SK-N-SH (cell line): ENCODE results near the gene SASH1. TPM values are rescaled to one million over a fixed set of nuclear protein-coding genes. Genes with fewer than 3 reads are reported as not detected.

Source experiments
- CTCF ChIA-PET: fragments of 300-600, 350-600 bp; formaldehyde crosslinking; extraction: SDS; loops from one replicate; lab custom pipeline; 2021; lab: Yijun Ruan, JAX
- POLR2A ChIA-PET: fragments of 350-600 bp; sonication (Branson Sonifier 250); formaldehyde crosslinking; extraction: SDS; loops from one replicate; lab custom pipeline; 2020; ENCODE audit warnings: antibody characterized with exemption, inconsistent platforms; lab: Yijun Ruan, JAX
- DNase-seq: peaks from one replicate; pipeline ENCODE4 v3.0.0; 2012
- H2AFZ ChIP-seq: fragments of 200-600 bp; sonication (generic); 2 replicates; pipeline ENCODE4 v1.8.1; 2016; ENCODE audit warnings: antibody characterized with exemption, mild to moderate bottlenecking, low read depth
- H3F3A ChIP-seq: fragments of 200-600 bp; sonication (generic); replicated peaks from 2 replicates; pipeline ENCODE3; 2016; ENCODE audit warnings: antibody characterized with exemption, mild to moderate bottlenecking; ENCODE audit not compliant: insufficient read depth
- H3K27ac ChIP-seq, 2 experiments: fragments of 200-500 bp in 1 of 2; fragments of 200-600 bp in 1 of 2; sonication (Bioruptor generic) in 1 of 2; sonication (generic), shearing (Covaris generic) in 1 of 2; 2 replicates each; pipeline versions ENCODE4 v1.5.1 to v1.6.1; 2014 to 2016; ENCODE audit warnings: low read depth in 2 of 2, inconsistent platforms in 1 of 2, low read length in 1 of 2, mild to moderate bottlenecking in 1 of 2, mixed read lengths in 1 of 2
- H3K27me3 ChIP-seq: fragments of 200-600 bp; sonication (generic), shearing (Covaris generic); 2 replicates; pipeline ENCODE4 v1.6.1; 2016; ENCODE audit warnings: mixed run types; ENCODE audit not compliant: insufficient read depth
- H3K36me3 ChIP-seq, 2 experiments: fragments of 200-500 bp in 1 of 2; fragments of 200-600 bp in 1 of 2; sonication (Bioruptor generic) in 1 of 2; sonication (generic) in 1 of 2; replicated peaks in 1 of 2; 2 replicates each; pipeline versions ENCODE3 to v1.5.1; 2014 to 2016; ENCODE audit warnings: low read length in 1 of 2, mild to moderate bottlenecking in 1 of 2; ENCODE audit not compliant: insufficient read depth in 2 of 2, control insufficient read depth in 1 of 2
- H3K4me1 ChIP-seq, 2 experiments: fragments of 200-500 bp in 1 of 2; fragments of 200-600 bp in 1 of 2; sonication (Bioruptor generic) in 1 of 2; sonication (generic), shearing (Covaris generic) in 1 of 2; 2 replicates each; pipeline versions ENCODE4 v1.5.1 to v1.6.1; 2014 to 2016; ENCODE audit warnings: low read depth in 1 of 2, low read length in 1 of 2, mixed run types in 1 of 2; ENCODE audit not compliant: insufficient read depth in 2 of 2, control insufficient read depth in 1 of 2
- H3K4me2 ChIP-seq: fragments of 200-600 bp; sonication (generic), shearing (Covaris generic); 2 replicates; pipeline ENCODE4 v1.6.1; 2017; ENCODE audit warnings: mixed run types
- H3K4me3 ChIP-seq, 2 experiments: fragments of 200-500 bp in 1 of 2; fragments of 200-600 bp in 1 of 2; sonication (Bioruptor generic) in 1 of 2; sonication (generic), shearing (Covaris generic) in 1 of 2; 2 replicates each; pipeline versions ENCODE4 v1.5.1 to v1.8.1; 2014 to 2016; ENCODE audit warnings: low read depth in 2 of 2, inconsistent platforms in 1 of 2, low read length in 1 of 2, mild to moderate bottlenecking in 1 of 2, mixed read lengths in 1 of 2, moderate library complexity in 1 of 2
- H3K79me2 ChIP-seq: fragments of 200-600 bp; sonication (generic); 2 replicates; pipeline ENCODE4 v1.8.1; 2017; ENCODE audit warnings: mild to moderate bottlenecking; ENCODE audit not compliant: insufficient read depth
- H3K9ac ChIP-seq: fragments of 200-600 bp; sonication (generic); 2 replicates; pipeline ENCODE4 v1.6.1; 2017; ENCODE audit warnings: mixed run types
- H3K9me2 ChIP-seq: fragments of 200-600 bp; sonication (generic); 2 replicates; pipeline ENCODE4 v1.6.1; 2017; ENCODE audit warnings: mixed run types
- H3K9me3 ChIP-seq: fragments of 200-600 bp; sonication (generic); 2 replicates; pipeline ENCODE4 v1.6.1; 2017; ENCODE audit warnings: mixed run types, mild to moderate bottlenecking, moderate library complexity
- H4K20me1 ChIP-seq: fragments of 200-600 bp; sonication (generic); 2 replicates; pipeline ENCODE4 v1.6.1; 2017; ENCODE audit warnings: mild to moderate bottlenecking, mixed run types; ENCODE audit not compliant: insufficient read depth
- CHD2 ChIP-seq: fragments of 150-350 bp; IDR thresholded peaks from 2 replicates; pipeline ENCODE4 v1.6.1; 2018; ENCODE audit warnings: low read length; ENCODE audit not compliant: partially characterized antibody
- EP300 ChIP-seq, 2 experiments: IDR thresholded peaks; 2 replicates each; pipeline versions ENCODE4 v1.4.0 to v1.6.1; 2012; ENCODE audit warnings: borderline replicate concordance in 1 of 2, low read depth in 1 of 2, low read length in 1 of 2
- EZH2phosphoT487 ChIP-seq: fragments of 200-600 bp; sonication (generic); IDR thresholded peaks from 2 replicates; pipeline ENCODE4 v1.6.1; 2017; ENCODE audit warnings: low read depth, mixed run types, mild to moderate bottlenecking, antibody characterized with exemption, moderate library complexity, borderline replicate concordance
- FOSL2 ChIP-seq: IDR thresholded peaks from 2 replicates; pipeline ENCODE4 v1.4.0; 2012; ENCODE audit warnings: low read depth, mild to moderate bottlenecking, moderate library complexity, borderline replicate concordance
- FOXJ3 ChIP-seq: sonication (generic); formaldehyde crosslinking; IDR thresholded peaks from 2 replicates; pipeline ENCODE4 v1.5.1; 2020; ENCODE audit warnings: mild to moderate bottlenecking, missing genetic modification reagents
- GATA2 ChIP-seq: sonication (generic); formaldehyde crosslinking; IDR thresholded peaks from 2 replicates; pipeline ENCODE4 v1.5.0; 2020; ENCODE audit warnings: mild to moderate bottlenecking, missing genetic modification reagents
- JUND ChIP-seq: IDR thresholded peaks from 2 replicates; pipeline ENCODE4 v1.4.0; 2012
- MXI1 ChIP-seq: IDR thresholded peaks from 2 replicates; pipeline ENCODE4 v1.6.1; 2012; ENCODE audit warnings: mild to moderate bottlenecking, low read depth, low read length, improper control_type of control experiment
- NFIC ChIP-seq: IDR thresholded peaks from 2 replicates; pipeline ENCODE4 v1.4.0; 2012; ENCODE audit warnings: borderline replicate concordance
- RAD21 ChIP-seq: IDR thresholded peaks from 2 replicates; pipeline ENCODE4 v1.6.1; 2012; ENCODE audit warnings: mild to moderate bottlenecking, low read length
- RCOR1 ChIP-seq: fragments of 150-350 bp; IDR thresholded peaks from 2 replicates; pipeline ENCODE4 v1.6.1; 2017; ENCODE audit warnings: antibody characterized with exemption, low read length
- SIN3A ChIP-seq: IDR thresholded peaks from 2 replicates; pipeline ENCODE4 v1.6.1; 2012; ENCODE audit warnings: low read depth, mild to moderate bottlenecking, low read length, moderate library complexity, borderline replicate concordance
- SMC3 ChIP-seq: IDR thresholded peaks from 2 replicates; pipeline ENCODE4 v1.6.1; 2012; ENCODE audit warnings: low read depth, low read length, improper control_type of control experiment
- TCF12 ChIP-seq: IDR thresholded peaks from 2 replicates; pipeline ENCODE4 v1.4.0; 2012
- USF2 ChIP-seq: fragments of 150-350 bp; IDR thresholded peaks from 2 replicates; pipeline ENCODE4 v1.6.1; 2017; ENCODE audit warnings: antibody characterized with exemption, low read length, low read depth, borderline replicate concordance
- WGBS: methylation state at CpG from one replicate; pipeline ENCODE4 v1.1.6; 2017; ENCODE audit warnings: low lambda C conversion rate; 5-methylcytosine and 5-hydroxymethylcytosine counted together
- polyA plus RNA-seq, 3 experiments: library from polyadenylated mRNA; depleted of rRNA; stranded (reverse); fragments of >200 nt; gene quantifications; 2 replicates each; pipeline ENCODE4 v1.2.3, GENCODE V29; 2012
- TF ChIP-seq, protein P1 (sequence below): IDR thresholded peaks from 2 replicates; pipeline ENCODE4 v1.4.0; 2012; ENCODE audit warnings: low read depth, borderline replicate concordance
- TF ChIP-seq, protein P2 (sequence below): IDR thresholded peaks from 2 replicates; pipeline ENCODE4; 2012
- TF ChIP-seq, protein P3 (sequence below): fragments of 150-350 bp; IDR thresholded peaks from 2 replicates; pipeline ENCODE4 v1.6.1; 2016; ENCODE audit warnings: mild to moderate bottlenecking, low read depth, low read length

Gene SASH1
- polyA plus RNA-seq, 1 of the 3 experiments (the other 2 are of a cell fraction): 19.8 TPM

- WGBS: 84% methylated on average over 10 of the region's 10 CpGs
- no peak overlapping the region for H3K27ac ChIP-seq
- H3K4me2 ChIP-seq: no peak overlapping the region
- no peak overlapping the region for H2AFZ ChIP-seq
- no peak for DNase-seq
- H3K4me3 ChIP-seq: no peak overlapping the region
- no peaks in the 10 kb centered on the region for H3K4me1 ChIP-seq
- no peaks in the 10 kb centered on the region for H4K20me1 ChIP-seq
- H3K9me2 ChIP-seq: no peaks in the 10 kb centered on the region
- H3K9me3 ChIP-seq: no peaks in the 10 kb centered on the region
- H3K9ac ChIP-seq: no peak overlapping the region
- H3K79me2 ChIP-seq: peaks cover 39% of the 10 kb centered on the region
- H3F3A ChIP-seq: no peaks in the 10 kb centered on the region
- H3K27me3 ChIP-seq: no peaks in the 10 kb centered on the region
- POLR2A ChIA-PET: no interaction called here
- CTCF ChIA-PET: no interaction called here
- peaks cover 11 to 30% of the 10 kb centered on the region in 2 experiments for H3K36me3 ChIP-seq
- no peak for TF ChIP-seq USF2
- TF ChIP-seq SMC3: no peak
- no peak for TF ChIP-seq TCF12
- TF ChIP-seq, protein P1, sequence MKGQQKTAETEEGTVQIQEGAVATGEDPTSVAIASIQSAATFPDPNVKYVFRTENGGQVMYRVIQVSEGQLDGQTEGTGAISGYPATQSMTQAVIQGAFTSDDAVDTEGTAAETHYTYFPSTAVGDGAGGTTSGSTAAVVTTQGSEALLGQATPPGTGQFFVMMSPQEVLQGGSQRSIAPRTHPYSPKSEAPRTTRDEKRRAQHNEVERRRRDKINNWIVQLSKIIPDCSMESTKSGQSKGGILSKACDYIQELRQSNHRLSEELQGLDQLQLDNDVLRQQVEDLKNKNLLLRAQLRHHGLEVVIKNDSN: no peak
- TF ChIP-seq EZH2phosphoT487: no peak
- no peak for TF ChIP-seq RAD21
- TF ChIP-seq EP300 (IDR thresholded peaks at IDR 0.05; ENCODE audit: borderline replicate concordance in 1 of 2, low read depth in 1 of 2, low read length in 1 of 2): no peak
- TF ChIP-seq SIN3A: no peak
- no peak for TF ChIP-seq RCOR1
- TF ChIP-seq, protein P2, sequence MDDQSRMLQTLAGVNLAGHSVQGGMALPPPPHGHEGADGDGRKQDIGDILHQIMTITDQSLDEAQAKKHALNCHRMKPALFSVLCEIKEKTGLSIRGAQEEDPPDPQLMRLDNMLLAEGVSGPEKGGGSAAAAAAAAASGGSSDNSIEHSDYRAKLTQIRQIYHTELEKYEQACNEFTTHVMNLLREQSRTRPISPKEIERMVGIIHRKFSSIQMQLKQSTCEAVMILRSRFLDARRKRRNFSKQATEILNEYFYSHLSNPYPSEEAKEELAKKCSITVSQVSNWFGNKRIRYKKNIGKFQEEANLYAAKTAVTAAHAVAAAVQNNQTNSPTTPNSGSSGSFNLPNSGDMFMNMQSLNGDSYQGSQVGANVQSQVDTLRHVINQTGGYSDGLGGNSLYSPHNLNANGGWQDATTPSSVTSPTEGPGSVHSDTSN: no peak
- no peak for TF ChIP-seq JUND
- TF ChIP-seq, protein P3, sequence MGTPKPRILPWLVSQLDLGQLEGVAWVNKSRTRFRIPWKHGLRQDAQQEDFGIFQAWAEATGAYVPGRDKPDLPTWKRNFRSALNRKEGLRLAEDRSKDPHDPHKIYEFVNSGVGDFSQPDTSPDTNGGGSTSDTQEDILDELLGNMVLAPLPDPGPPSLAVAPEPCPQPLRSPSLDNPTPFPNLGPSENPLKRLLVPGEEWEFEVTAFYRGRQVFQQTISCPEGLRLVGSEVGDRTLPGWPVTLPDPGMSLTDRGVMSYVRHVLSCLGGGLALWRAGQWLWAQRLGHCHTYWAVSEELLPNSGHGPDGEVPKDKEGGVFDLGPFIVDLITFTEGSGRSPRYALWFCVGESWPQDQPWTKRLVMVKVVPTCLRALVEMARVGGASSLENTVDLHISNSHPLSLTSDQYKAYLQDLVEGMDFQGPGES: no peak
- no peak for TF ChIP-seq MXI1
- no peak for TF ChIP-seq NFIC
- no peak for TF ChIP-seq FOXJ3
- TF ChIP-seq GATA2 (CRISPR knock-in tag): no peak
- no peak for TF ChIP-seq FOSL2
- TF ChIP-seq CHD2: no peak
Measured at GRCh38 chr6:148470606-148471465, 128.2 kb downstream of the SASH1 start.
